Limb (tissue), 2 donors: ENCODE results near the gene HBG1.
"Not testable (repeated sequence)": the region's sequence is repeated elsewhere in the genome, so short reads cannot be mapped to it uniquely, and the experiment has no call there.

Experiments used
- DNase-seq, 2 donors: peaks; one replicate each; pipeline ENCODE4 v3.0.0-alpha.2; 2016; ENCODE audit errors: extremely low spot score in 2 of 2

Gene HBG1

DNA sequence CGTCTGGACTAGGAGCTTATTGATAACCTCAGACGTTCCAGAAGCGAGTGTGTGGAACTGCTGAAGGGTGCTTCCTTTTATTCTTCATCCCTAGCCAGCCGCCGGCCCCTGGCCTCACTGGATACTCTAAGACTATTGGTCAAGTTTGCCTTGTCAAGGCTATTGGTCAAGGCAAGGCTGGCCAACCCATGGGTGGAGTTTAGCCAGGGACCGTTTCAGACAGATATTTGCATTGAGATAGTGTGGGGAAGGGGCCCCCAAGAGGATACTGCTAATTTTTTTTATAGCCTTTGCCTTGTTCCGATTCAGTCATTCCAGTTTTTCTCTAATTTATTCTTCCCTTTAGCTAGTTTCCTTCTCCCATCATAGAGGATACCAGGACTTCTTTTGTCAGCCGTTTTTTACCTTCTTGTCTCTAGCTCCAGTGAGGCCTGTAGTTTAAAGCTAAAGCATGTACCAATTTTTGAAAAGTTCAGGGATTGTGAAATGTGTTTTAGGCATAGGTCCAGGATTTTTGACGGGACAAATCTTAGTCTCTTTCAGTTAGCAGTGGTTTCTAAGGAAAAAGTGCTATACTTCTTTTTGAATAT, at the start of gene HBG1:
Gene HBG1 (minus strand): TSS at position 51 of the 590 bp plus-strand sequence. CDS start 53 bp downstream, outside the sequence.
- DNase-seq, result not testable (repeated sequence)

DNA sequence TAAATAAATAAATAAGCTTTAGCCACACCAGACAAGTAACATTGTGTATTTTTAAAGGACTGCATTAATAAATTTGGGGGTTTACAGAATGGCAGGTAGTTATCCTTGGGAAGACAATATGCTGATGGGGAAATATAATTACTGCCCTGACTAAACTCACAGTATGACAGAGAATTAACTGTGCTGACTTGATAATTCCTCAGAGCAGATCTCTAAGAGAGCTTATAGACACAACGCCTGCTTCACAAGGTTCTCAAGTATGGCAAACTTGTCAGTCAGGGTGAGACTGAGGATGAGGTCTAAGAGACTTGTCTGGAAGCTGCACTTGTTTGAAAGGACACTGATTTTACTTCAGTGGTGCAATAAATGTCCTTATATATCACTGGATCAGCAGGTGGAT, 48.8 kb upstream of the HBG1 start:
- DNase-seq, result no peak

DNA sequence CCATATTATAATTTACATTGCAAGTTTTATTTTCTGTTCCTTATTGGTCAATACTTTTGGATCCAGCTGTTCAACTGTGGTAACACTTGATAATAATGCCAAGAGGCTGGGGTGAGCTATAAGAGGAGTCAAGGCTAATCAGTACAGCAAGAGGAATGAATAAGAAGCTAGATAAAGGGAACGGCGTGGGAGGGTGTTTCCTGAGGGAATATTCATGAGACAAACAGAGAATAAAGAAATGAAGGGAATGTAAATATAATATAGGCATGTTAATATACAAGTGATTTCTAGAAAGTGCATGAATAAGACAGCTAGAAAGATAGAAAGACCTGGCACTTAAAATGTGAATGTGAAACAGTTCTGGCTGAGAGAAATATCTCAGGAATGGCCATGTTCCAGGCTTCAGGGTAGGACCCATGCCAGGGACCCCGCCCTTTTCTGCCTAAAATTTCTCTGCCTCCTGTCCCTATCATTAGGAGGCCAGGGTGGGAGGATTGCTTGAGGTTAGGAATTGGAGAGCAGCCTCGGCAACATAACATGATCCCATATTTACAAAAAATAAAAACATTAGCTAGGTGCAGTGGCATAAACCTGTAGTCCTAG, 48.2 kb upstream of the HBG1 start:
- no peak for DNase-seq

DNA sequence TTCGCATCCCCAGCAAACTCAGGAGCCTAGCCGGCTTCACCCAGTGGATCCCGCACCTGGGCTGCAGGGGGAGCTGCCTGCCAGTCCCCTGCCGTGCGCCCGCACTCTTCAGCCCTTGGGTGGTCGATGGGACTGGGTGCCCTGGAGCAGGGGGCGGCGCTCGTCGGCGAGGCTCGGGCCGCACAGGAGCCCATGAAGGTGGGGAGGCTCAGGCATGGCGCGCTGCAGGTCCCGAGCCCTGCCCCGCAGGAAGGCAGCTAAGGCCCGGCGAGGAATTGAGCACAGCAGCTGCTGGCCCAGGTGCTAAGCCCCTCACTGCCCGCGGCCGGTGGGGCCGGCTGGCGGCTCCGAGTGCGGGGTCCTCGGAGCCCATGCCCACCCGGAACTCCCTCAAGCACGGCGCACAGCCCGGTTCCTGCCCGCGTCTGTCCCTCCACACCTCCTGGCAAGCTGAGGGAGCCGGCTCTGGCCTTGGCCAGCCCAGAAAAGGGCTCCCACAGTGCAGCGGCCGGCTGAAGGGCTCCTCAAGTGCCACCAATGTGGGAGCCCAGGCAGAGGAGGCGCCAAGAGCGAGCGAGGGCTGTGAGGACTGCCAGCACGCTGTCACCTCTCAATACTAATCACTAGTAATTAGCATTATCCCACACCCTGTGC, 44.8 kb upstream of the HBG1 start:
- DNase-seq, result not testable (repeated sequence)

DNA sequence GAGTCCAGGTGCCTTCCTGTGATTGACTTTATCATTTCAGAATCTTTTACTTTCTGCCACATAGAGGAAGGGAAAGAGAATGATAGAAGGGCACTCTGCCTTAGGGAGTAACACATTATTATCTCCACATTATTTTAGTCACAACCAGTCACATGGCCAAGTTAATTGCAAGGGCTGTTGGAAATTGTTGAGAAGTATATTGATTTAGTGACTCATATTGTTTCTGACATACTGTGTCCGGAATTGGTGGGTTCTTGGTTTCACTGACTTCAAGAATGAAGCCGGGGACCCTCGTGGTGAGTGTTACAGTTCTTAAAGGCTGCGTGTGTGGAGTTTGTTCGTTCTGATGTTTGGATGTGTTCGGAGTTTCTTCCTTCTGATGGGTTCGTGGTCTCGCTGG, 43.4 kb upstream of the HBG1 start:
- DNase-seq, result no peak

DNA sequence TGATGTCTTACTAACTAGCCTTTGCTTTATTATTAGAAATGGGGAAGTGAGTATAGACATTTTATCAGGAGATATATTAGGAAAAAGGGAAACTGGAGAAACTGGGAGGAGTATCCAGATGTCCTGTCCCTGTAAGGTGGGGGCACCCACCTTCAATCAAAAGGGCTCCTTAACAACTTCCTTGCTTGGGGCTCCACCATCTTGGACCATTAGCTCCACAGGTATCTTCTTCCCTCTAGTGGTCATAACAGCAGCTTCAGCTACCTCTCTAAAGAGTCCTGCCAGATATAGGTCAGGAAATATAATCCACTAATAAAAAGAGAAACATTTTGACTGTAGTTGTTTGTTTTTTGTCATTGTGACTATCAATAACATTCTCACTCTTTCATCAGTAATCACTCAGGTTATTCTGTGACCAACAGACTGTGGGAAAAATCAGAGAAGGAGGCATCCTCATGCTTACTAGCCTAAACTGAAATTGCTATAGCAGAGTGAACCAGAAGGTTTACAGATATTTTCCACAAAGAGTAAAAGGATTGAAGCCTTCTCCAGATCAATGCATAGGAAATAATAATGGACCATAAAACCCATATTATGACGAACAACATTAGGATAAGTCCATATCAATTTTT, 41.7 kb upstream of the HBG1 start:
- DNase-seq, result no peak

DNA sequence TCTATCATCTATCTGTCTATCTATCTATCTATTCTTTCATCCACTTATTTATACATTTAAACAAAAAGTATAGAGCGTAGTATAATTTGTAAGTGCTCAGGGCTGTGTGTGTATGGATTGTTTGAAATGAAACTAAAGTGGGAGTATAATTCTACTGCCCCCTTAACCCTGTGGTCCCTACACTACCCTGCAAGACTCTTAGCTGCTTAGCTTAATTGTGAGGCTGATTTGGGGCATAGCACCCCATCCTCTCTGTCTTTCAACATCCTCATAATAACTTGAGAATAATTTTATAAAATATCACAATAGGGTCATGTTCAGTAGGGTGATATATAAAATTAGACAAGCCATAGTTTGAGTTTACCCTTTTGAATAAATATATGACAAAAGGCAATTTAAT, 40.4 kb upstream of the HBG1 start:
- DNase-seq, result no peak

DNA sequence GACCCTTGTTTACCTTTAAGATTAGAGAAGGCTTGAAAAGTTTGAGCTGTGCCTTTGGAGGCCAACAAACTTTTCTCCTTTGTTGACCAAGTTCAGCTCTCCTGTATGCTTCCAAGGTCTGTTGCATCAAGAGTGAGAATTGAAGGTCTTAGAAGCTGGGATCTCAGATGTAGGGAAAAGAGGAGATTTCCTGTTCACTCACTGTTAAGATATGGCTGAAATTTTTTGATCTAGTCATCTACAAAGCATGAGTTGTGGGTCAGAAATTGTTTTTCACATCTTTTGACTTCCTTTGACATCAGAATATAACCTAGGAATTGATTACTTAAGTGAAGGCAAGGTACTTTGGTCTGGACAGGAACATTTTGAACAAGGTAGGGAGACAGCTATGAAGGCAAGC, 40.0 kb upstream of the HBG1 start:
- no peak for DNase-seq

DNA sequence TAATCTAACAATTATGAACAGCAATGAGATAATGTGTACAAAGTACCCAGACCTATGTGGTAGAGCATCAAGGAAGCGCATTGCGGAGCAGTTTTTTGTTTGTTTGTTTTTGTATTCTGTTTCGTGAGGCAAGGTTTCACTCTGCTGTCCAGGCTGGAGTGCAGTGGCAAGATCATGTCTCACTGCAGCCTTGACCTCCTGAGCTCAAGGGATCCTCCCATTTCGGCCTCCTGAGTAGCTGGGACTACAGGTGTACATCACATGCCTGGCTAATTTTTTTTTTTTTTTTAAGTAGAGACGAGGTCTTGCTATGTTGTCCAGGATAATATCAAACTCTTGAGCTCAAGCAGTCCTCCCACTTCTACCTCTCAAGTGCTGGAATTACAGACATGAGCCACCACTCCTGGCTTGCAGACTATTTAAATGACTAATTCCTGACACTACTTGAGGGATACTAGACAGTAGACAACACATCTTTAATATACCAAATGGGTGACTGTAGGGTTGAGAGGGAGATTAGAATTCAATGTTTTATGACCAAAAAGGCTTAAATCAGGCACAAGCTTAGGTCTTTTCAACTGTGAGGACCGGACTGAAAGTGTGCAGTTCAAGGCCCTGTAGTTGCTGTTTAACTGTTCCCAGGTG, 39.4 kb upstream of the HBG1 start:
- no peak for DNase-seq

DNA sequence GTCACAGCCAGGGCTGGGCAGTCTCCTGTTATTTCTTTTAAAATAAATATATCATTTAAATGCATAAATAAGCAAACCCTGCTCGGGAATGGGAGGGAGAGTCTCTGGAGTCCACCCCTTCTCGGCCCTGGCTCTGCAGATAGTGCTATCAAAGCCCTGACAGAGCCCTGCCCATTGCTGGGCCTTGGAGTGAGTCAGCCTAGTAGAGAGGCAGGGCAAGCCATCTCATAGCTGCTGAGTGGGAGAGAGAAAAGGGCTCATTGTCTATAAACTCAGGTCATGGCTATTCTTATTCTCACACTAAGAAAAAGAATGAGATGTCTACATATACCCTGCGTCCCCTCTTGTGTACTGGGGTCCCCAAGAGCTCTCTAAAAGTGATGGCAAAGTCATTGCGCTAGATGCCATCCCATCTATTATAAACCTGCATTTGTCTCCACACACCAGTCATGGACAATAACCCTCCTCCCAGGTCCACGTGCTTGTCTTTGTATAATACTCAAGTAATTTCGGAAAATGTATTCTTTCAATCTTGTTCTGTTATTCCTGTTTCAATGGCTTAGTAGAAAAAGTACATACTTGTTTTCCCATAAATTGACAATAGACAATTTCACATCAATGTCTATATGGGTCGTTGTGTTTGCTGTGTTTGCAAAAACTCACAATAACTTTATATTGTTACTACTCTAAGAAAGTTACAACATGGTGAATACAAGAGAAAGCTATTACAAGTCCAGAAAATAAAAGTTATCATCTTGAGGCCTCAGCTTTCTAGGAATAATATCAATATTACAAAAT, 38.6 kb upstream of the HBG1 start:
- DNase-seq, result no peak

DNA sequence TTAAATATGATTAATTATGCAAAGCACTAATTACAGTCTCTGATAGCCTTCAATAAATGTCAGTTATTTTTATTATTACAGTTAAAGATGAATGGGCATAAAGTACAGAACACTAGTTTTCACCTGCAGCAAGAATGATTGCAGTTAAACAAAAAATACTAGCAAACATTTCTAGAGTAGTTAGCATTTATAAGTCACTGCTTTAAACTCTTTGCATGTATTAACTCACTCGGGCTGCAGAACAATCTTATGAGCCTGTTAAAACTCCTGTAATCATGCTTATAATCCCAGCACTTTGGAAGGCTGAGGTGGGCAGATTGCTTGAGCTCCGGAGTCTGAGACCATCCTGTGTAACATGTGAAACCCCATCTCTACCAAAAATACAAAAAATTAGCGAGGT, 37.2 kb upstream of the HBG1 start:
- DNase-seq, result no peak

DNA sequence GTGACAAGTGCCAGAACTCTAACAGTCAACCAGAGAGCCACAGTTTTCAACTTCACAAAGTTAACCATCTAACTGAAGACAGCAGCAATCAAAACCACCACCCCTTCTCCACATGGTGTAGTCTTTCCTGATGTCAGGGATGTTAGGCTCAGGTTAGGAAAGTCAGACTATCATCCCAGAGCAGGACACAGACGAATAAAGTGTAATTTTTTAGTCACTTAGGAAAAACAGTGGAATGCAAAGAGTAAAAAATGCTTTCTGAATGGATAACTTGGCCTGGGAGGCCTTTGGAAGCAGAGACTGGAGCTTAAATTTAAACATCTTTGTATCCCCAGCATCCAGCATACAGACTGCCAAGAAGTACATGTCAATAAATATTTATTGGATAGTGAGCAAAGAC, 36.7 kb upstream of the HBG1 start:
- DNase-seq, result no peak

DNA sequence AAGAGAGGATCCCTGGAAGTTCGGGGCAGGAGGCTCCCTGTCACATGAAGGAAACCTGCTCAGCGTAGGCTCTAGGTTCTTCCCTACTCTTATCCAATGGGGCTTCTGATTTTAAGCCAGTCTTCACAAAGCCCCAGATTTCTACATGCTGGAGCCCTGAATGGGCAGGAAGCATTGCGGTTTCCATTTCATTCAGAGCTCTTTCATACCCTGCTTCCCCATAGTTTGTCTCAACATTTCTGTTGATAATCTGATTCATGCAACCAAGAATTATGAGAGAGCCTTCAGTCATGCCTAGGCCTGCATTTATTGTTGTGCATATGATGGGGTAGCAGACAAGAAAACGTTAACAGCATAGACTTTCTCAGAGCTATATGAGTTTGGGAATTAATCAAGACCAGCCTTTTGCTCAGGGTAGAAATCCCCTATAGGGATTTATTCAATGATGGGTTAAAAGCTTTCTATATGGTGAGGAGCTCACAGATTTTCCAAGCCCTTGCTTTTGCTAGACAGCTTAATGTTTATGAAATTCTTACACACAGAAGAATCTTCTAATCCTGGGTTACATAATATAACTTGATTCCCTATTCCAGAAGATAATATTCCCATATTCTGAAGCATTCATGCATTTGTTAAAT, 36.2 kb upstream of the HBG1 start:
- DNase-seq, result no peak

DNA sequence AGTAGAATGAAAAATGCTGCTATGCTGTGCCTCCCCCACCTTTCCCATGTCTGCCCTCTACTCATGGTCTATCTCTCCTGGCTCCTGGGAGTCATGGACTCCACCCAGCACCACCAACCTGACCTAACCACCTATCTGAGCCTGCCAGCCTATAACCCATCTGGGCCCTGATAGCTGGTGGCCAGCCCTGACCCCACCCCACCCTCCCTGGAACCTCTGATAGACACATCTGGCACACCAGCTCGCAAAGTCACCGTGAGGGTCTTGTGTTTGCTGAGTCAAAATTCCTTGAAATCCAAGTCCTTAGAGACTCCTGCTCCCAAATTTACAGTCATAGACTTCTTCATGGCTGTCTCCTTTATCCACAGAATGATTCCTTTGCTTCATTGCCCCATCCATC, 35.0 kb upstream of the HBG1 start:
- DNase-seq, result no peak

DNA sequence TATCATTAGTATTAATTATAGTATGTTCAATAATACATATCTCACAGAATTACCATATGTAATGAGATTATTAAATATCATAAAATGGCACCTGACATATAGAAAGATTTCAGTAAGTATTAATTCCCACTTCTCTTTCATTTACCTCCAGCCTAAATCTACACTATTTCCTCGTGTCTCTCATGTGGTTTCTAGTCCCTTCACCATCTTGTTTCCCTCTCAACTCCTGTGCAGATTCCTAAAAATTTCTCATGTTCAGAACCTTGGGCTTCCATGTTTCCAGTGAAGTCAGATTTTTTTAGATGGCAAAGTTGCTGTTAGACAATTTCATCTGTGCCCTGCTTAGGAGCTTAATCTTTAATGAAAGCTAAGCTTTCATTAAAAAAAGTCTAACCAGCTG, 34.2 kb upstream of the HBG1 start:
- no peak for DNase-seq

DNA sequence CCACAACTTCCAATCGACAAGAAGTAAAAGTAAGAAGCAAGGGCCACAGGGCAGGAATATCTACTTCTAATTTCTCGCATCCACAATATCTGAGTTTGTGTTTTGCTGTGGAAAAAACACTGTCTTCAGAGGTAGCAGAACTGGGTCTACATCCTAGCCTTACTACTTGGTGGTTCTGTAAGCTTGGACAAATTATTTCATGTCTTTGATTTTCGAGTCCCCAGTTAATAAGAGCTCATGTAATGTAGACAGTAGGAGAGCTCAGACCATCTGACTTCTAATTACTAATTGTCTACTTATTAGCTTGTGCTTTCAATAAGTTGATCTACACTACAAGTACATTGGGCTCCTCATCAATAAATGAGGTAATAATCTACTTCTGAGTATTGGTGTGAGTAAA, 33.4 kb upstream of the HBG1 start:
- DNase-seq, result no peak

DNA sequence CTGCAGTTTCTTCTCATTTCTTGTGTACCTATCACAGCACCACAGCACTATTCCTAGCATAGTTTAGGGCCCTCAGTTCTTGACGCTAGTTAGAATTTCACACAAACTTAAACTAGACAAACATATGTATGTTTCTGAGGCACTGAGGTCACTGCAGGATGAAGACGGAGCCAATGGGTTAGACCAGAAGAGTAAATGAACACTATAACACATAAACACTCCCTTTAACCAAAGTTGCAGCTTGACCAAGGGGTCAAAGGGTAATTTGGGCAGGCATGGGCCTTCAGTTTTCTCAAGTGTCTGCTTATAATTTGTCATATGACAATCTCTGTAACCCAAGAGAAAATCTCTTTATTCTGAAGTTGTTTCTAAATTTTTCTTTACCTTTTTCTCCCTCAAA, 33.0 kb upstream of the HBG1 start:
- DNase-seq, result no peak

DNA sequence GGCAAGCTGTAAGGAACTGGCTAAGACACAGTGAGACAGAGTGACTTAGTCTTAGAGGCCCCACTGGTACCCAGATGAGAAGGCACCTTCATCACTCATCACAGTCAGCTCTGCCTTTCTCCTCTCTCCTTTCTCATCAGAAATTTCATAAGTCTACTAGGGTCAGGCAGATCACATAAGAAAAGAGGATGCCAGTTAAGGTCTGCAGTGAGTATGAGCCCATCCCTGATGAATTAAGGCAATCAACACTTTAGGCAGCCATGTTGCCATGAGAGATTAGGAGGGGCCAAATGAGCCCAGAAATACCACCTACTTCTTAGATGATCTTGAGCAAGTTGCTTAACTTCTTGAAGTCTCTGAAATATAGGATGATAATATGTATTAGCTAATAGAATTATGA, 31.9 kb upstream of the HBG1 start:
- no peak for DNase-seq

DNA sequence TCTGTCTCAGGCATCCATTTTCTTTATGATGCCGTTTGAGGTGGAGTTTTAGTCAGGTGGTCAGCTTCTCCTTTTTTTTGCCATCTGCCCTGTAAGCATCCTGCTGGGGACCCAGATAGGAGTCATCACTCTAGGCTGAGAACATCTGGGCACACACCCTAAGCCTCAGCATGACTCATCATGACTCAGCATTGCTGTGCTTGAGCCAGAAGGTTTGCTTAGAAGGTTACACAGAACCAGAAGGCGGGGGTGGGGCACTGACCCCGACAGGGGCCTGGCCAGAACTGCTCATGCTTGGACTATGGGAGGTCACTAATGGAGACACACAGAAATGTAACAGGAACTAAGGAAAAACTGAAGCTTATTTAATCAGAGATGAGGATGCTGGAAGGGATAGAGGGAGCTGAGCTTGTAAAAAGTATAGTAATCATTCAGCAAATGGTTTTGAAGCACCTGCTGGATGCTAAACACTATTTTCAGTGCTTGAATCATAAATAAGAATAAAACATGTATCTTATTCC, 31.0 kb upstream of the HBG1 start:
- DNase-seq, result peak in 1 of 2 donors; percentile 10

DNA sequence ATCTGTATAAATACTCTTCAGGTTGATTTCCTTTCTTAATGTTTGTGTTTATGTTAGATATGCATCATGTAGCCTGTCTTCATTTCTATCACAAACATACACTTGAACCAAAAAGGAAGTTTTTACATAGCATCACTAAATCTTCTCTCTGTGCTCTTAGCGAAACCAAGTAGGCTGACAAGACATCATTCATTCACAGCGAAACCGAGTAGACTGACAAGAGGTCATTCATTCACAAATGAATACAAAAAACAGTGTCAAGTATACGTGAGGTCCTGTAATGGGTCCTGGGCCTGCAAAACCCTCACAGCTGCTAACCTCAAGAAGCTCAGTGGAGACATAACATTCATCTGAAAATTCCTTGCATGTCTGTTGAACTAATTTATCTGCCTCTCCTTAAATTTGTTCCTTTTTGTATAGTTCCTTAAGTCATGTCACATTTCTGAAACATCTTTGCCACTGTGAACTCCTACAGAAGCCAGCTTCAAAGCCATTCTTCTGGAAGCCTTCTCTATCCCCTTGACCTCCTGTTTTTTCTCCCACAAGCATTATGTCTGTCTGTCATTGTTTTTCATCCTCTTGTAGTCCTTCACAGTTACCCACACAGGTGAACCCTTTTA, 29.9 kb upstream of the HBG1 start:
- no peak for DNase-seq
